ENCODE measurements around the gene TSFM. TPM values are rescaled to one million over a fixed set of nuclear protein-coding genes. Genes with fewer than 3 reads are reported as not detected.

TSFM gene
- total RNA-seq, 2 donors from 2014 or later, result 37.7 to 39.9 TPM

DNA sequence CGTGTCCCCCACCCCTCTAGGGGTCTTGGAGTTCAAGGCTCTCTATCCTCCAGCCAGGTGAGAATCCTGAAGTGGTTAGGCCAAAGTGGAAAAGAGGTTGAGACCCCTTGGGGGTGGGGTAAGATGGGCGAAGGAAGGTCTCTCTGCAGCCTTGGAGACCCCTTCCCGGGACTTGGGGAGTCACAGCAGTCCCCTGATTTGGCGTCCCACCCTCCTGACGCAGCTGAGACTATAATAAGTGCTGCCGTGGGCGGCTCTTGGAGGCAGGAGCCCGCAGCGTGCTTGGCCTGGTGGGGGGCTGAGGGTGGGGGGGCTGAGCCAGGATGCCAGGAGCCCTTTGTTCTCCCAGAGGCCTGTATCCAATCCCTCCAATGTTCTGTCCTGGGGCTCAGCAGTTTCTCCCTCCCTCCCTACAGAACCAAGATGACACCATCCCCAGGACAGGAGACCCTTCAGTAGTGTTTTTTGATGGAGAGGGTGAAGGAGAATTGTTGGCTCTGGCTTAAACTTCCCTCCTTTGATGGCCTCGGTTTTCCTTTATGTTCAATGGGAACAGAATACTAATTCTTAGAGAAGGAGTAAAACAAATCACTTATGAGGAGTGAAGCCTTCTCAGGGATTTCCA lies 42.6 kb upstream of the TSFM start:
- Mint-ChIP-seq H3K4me1 (peaks cover 8% of the 10 kb centered on the region), H3K9me3 (peaks cover 3% of the 10 kb centered on the region), H3K36me3 (ENCODE audit: low read depth) (no peaks in the 10 kb centered on the region), H3K27ac (no peak overlapping the region), H3K27me3 (ENCODE audit: insufficient read depth) (peaks cover 86% of the 10 kb centered on the region), H3K4me3 (no peak overlapping the region)
- no peaks in the 10 kb centered on the region for H3K36me3 ChIP-seq (ENCODE audit: control insufficient read depth, insufficient read depth, low read length)
- H3K27ac ChIP-seq (ENCODE audit: low read depth, low read length), result no peak overlapping the region
- H3K4me1 ChIP-seq (ENCODE audit: control insufficient read depth, insufficient read depth, low read length), result no peaks in the 10 kb centered on the region
- no peak overlapping the region for H3K4me3 ChIP-seq (ENCODE audit: low read length)
- TF ChIP-seq CTCF (conservative IDR thresholded peaks at IDR 0.05), result no peak
- 20 to 39% methylated on average over 1 to 10 of the region's 10 CpGs for WGBS, 2 experiments (ENCODE audit: insufficient coverage in 1 of 2, insufficient read length in 1 of 2)
- no peak overlapping the region for H3K9ac ChIP-seq (ENCODE audit: extremely low read depth, low read length, poor library complexity, severe bottlenecking)
- peaks cover 93% of the 10 kb centered on the region for H3K27me3 ChIP-seq (ENCODE audit: control insufficient read depth, insufficient read depth, low read length, poor library complexity, severe bottlenecking)
- no peaks in the 10 kb centered on the region for H3K9me3 ChIP-seq (ENCODE audit: control insufficient read depth, low read length)
- DNase-seq, result no peak

DNA sequence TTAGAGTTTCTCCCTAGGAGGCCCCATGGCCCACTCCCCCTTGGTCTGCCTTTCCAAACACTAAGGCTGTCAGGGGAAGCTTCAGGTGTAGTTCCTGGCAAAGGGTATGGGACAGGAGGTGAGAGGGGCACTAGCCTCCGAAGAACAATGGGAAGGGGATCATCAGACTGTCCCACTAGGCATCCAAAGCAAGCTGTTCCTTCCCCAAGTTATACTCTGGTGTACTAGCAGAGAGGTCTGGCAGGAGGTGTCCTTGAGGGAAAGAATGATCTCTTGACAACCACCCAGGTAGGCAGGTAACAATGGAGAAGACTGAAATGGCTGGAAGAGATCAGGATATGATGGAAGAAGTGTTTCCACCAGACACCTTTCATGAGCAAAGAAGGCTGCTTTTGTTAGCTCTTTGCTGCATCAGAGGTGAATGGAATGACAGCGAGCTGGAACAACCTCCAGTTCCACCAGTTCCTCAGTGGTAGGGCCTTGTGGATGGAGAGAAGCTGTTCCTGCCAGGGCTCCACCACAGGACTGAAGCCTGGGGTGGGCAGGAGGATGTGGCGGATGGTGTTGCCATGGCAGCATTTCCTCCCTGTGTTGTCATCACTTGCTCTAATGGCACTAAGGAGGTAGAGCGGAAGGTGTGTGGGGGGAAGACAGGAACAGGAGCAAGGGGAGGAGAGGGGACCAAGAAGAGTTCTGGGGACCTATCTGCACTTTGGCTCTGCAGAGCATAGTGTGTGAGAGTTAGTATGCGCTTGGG lies 41.8 kb upstream of the TSFM start:
- Mint-ChIP-seq H3K36me3 (ENCODE audit: low read depth) (no peaks in the 10 kb centered on the region), H3K27me3 (ENCODE audit: insufficient read depth) (peaks cover 77% of the 10 kb centered on the region), H3K4me1 (peaks cover 13% of the 10 kb centered on the region), H3K4me3 (no peak overlapping the region), H3K9me3 (peaks cover 3% of the 10 kb centered on the region), H3K27ac (no peak overlapping the region)
- Histone ChIP-seq H3K9me3 (ENCODE audit: control insufficient read depth, low read length) (no peaks in the 10 kb centered on the region), H3K27ac (ENCODE audit: low read depth, low read length) (no peak overlapping the region), H3K36me3 (ENCODE audit: control insufficient read depth, insufficient read depth, low read length) (no peaks in the 10 kb centered on the region), H3K9ac (ENCODE audit: extremely low read depth, low read length, poor library complexity, severe bottlenecking) (no peak overlapping the region), H3K4me1 (ENCODE audit: control insufficient read depth, insufficient read depth, low read length) (no peaks in the 10 kb centered on the region), H3K27me3 (ENCODE audit: control insufficient read depth, insufficient read depth, low read length, poor library complexity, severe bottlenecking) (peaks cover 85% of the 10 kb centered on the region), H3K4me3 (ENCODE audit: low read length) (no peak overlapping the region)
- no peak for DNase-seq
- no peak for TF ChIP-seq CTCF (conservative IDR thresholded peaks at IDR 0.05)
- WGBS, 2 experiments (ENCODE audit: insufficient coverage in 1 of 2, insufficient read length in 1 of 2), result 79 to 88% methylated on average over 2 to 5 of the region's 5 CpGs

- H3K27me3 ChIP-seq (ENCODE audit: control insufficient read depth, insufficient read depth, low read length, poor library complexity, severe bottlenecking), result peaks cover 79% of the 10 kb centered on the region
- no peak overlapping the region for H3K9ac ChIP-seq (ENCODE audit: extremely low read depth, low read length, poor library complexity, severe bottlenecking)
- peaks cover 72% of the 10 kb centered on the region for H3K27me3 Mint-ChIP-seq (ENCODE audit: insufficient read depth)
These were observed 41.2 kb upstream of the TSFM start for GRCh38 chr12:57741413-57741789.

More at GRCh38 chr12:57741413-57741789, 41.2 kb upstream of the TSFM start:
- DNase-seq, result no peak
- H3K27ac Mint-ChIP-seq, result no peak overlapping the region
- peaks cover 12% of the 10 kb centered on the region for H3K4me1 Mint-ChIP-seq
- peaks cover 3% of the 10 kb centered on the region for H3K9me3 Mint-ChIP-seq
- H3K36me3 ChIP-seq (ENCODE audit: control insufficient read depth, insufficient read depth, low read length), result peaks cover 3% of the 10 kb centered on the region
- WGBS, 2 experiments (ENCODE audit: insufficient coverage in 1 of 2, insufficient read length in 1 of 2), result 73% methylated on average over 1 of the region's 1 CpG; no CpG with 5 or more reads in 1 of the 2 experiments
- no peak overlapping the region for H3K4me3 Mint-ChIP-seq
- peaks cover 4% of the 10 kb centered on the region for H3K36me3 Mint-ChIP-seq (ENCODE audit: low read depth)
- no peak overlapping the region for H3K27ac ChIP-seq (ENCODE audit: low read depth, low read length)
- TF ChIP-seq CTCF (conservative IDR thresholded peaks at IDR 0.05), result no peak
- H3K4me3 ChIP-seq (ENCODE audit: low read length), result no peak overlapping the region
- H3K9me3 ChIP-seq (ENCODE audit: control insufficient read depth, low read length), result no peaks in the 10 kb centered on the region
- H3K4me1 ChIP-seq (ENCODE audit: control insufficient read depth, insufficient read depth, low read length), result no peaks in the 10 kb centered on the region

Measured in endodermal cell (in vitro differentiated cells).